Neural progenitor cell (in vitro differentiated cells): ENCODE measurements around the gene POLH. TPM values are rescaled to one million over a fixed set of nuclear protein-coding genes. Genes with fewer than 3 reads are reported as not detected.
"Not testable (repeated sequence)": the region's sequence is repeated elsewhere in the genome, so short reads cannot be mapped to it uniquely, and the experiment has no call there.

Experiments
- DNase-seq: peaks from one replicate; pipeline ENCODE4 v3.0.0-alpha.2; 2016; ENCODE audit warnings: low spot score
- H2AFZ ChIP-seq: fragments of 200-600 bp; sonication (generic); replicated peaks from 2 replicates; pipeline ENCODE4 v1.6.1; 2016; ENCODE audit warnings: antibody characterized with exemption
- H3F3A ChIP-seq: fragments of 200-600 bp; sonication (generic); 2 replicates; pipeline ENCODE4 v1.6.1; 2016; ENCODE audit warnings: antibody characterized with exemption, low read depth
- H3K27ac ChIP-seq: fragments of 200-600 bp; sonication (generic); 2 replicates; pipeline ENCODE4 v1.5.1; 2016; ENCODE audit warnings: mild to moderate bottlenecking
- H3K27me3 ChIP-seq: fragments of 200-600 bp; sonication (generic); 2 replicates; pipeline ENCODE4 v1.6.1; 2016; ENCODE audit warnings: mild to moderate bottlenecking, moderate library complexity
- H3K36me3 ChIP-seq: fragments of 200-600 bp; sonication (generic); 2 replicates; pipeline ENCODE4 v1.5.1; 2016
- H3K4me1 ChIP-seq: fragments of 200-600 bp; sonication (generic); 2 replicates; pipeline ENCODE4 v1.6.1; 2016; ENCODE audit warnings: mixed run types
- H3K4me2 ChIP-seq: fragments of 200-600 bp; sonication (generic); 2 replicates; pipeline ENCODE4 v1.6.1; 2016
- H3K4me3 ChIP-seq: fragments of 200-600 bp; sonication (generic); 2 replicates; pipeline ENCODE4 v1.5.1; 2016
- H3K79me2 ChIP-seq: fragments of 200-600 bp; sonication (generic); 2 replicates; pipeline ENCODE4 v1.6.1; 2016; ENCODE audit warnings: low read depth
- H3K9ac ChIP-seq: fragments of 200-600 bp; sonication (generic); 2 replicates; pipeline ENCODE4 v1.6.1; 2016
- H3K9me3 ChIP-seq: fragments of 200-600 bp; sonication (generic); 2 replicates; pipeline ENCODE4 v1.5.1; 2016; ENCODE audit warnings: low read depth
- H4K20me1 ChIP-seq: fragments of 200-600 bp; sonication (generic); 2 replicates; pipeline ENCODE4 v1.6.1; 2016; ENCODE audit warnings: low read depth
- H3K27ac Mint-ChIP-seq: 3 replicates; pipeline ENCODE4 v1.8.0; 2021; ENCODE audit warnings: mixed read lengths
- H3K27me3 Mint-ChIP-seq: 2 replicates; pipeline ENCODE4 v1.8.0; 2022; ENCODE audit warnings: low read depth, mild to moderate bottlenecking, inconsistent platforms, moderate library complexity, mixed read lengths; ENCODE audit not compliant: insufficient read depth
- H3K36me3 Mint-ChIP-seq: 3 replicates; pipeline ENCODE4 v1.8.0; 2021; ENCODE audit warnings: mixed read lengths
- H3K4me1 Mint-ChIP-seq: 3 replicates; pipeline ENCODE4 v1.8.0; 2021; ENCODE audit warnings: mixed read lengths
- H3K4me3 Mint-ChIP-seq: 3 replicates; pipeline ENCODE4 v1.8.0; 2021; ENCODE audit warnings: mild to moderate bottlenecking, moderate library complexity, mixed read lengths
- H3K9me3 Mint-ChIP-seq: 3 replicates; pipeline ENCODE4 v1.8.0; 2020; ENCODE audit warnings: mixed read lengths
- CTCF ChIP-seq: fragments of 200-600 bp; sonication (generic); IDR thresholded peaks from 2 replicates; pipeline ENCODE4 v1.5.1; 2017; ENCODE audit warnings: antibody characterized with exemption, mild to moderate bottlenecking
- EZH2 ChIP-seq: fragments of 200-600 bp; sonication (generic); IDR thresholded peaks from 2 replicates; pipeline ENCODE4 v1.6.1; 2017; ENCODE audit warnings: antibody characterized with exemption, mild to moderate bottlenecking, moderate library complexity
- EZH2phosphoT487 ChIP-seq: fragments of 200-600 bp; sonication (generic); IDR thresholded peaks from 2 replicates; pipeline ENCODE4 v1.6.1; 2017; ENCODE audit warnings: antibody characterized with exemption
- small RNA-seq: library from RNA; depleted of rRNA; stranded (forward); fragments of <200 nt; gene quantifications from one replicate; pipeline ENCODE3, GENCODE V24; 2015
- total RNA-seq: library from RNA; depleted of rRNA; stranded (reverse); fragments of >200 nt; gene quantifications from 2 replicates; pipeline ENCODE4 v1.2.3, GENCODE V29; 2015; ENCODE audit warnings: low replicate concordance

POLH gene
- total RNA-seq, 1 donor from 2014 or later: 17.0 TPM

GRCh38 chr6:43657221-43657802, 81.3 kb downstream of the POLH start:
- H3K79me2 ChIP-seq: no peaks in the 10 kb centered on the region
- H3K36me3 ChIP-seq: no peaks in the 10 kb centered on the region
- no peak overlapping the region for H3K27ac Mint-ChIP-seq
- H3K36me3 Mint-ChIP-seq: peaks cover 19% of the 10 kb centered on the region
- no peak overlapping the region for H3K4me2 ChIP-seq
- no peak overlapping the region for H3K27ac ChIP-seq
- H3K9me3 ChIP-seq: peaks cover 4% of the 10 kb centered on the region
- H3K4me3 Mint-ChIP-seq: no peak overlapping the region
- TF ChIP-seq EZH2 (no peak), EZH2phosphoT487 (no peak), CTCF (no peak)
- peaks cover 2% of the 10 kb centered on the region for H3K27me3 Mint-ChIP-seq
- no peak for DNase-seq
- H3F3A ChIP-seq: no peaks in the 10 kb centered on the region
- H2AFZ ChIP-seq: no peak overlapping the region
- H3K4me1 Mint-ChIP-seq: peaks cover 5% of the 10 kb centered on the region
- H3K4me1 ChIP-seq: peaks cover 6% of the 10 kb centered on the region
- H3K9ac ChIP-seq: no peak overlapping the region
- H3K4me3 ChIP-seq: no peak overlapping the region
- H4K20me1 ChIP-seq: no peaks in the 10 kb centered on the region
- H3K9me3 Mint-ChIP-seq: peaks cover 12% of the 10 kb centered on the region
- no peaks in the 10 kb centered on the region for H3K27me3 ChIP-seq

DNA sequence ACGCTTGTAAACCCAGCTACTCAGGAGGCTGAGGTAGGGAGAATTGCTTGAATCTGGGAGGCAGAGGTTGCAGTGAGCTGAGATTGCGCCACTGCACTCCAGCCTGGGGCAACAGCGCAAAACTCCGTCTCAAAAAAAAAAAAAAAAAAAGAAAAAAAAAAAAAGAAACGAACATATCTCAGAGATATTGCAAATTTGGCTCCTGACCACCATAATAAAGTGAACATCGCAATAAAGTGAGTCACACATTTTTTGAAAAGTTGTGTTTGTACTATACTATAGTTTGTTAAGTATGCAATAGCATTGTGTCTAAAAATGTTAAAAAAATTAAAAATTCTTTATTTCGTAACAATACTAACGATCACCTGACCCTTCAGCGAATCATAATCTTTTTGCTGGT, 82.2 kb downstream of the POLH start:
- Histone ChIP-seq H3K27ac (no peak overlapping the region), H3K79me2 (no peaks in the 10 kb centered on the region), H3K4me3 (no peak overlapping the region), H3K36me3 (no peaks in the 10 kb centered on the region), H3K9ac (no peak overlapping the region), H3K4me2 (no peak overlapping the region), H3F3A (no peaks in the 10 kb centered on the region), H4K20me1 (no peaks in the 10 kb centered on the region), H3K9me3 (peaks cover 4% of the 10 kb centered on the region), H3K4me1 (peaks cover 6% of the 10 kb centered on the region), H3K27me3 (no peaks in the 10 kb centered on the region), H2AFZ (no peak overlapping the region)
- peaks cover 12% of the 10 kb centered on the region for H3K9me3 Mint-ChIP-seq
- TF ChIP-seq EZH2 (no peak), CTCF (no peak), EZH2phosphoT487 (no peak)
- H3K4me1 Mint-ChIP-seq: peaks cover 5% of the 10 kb centered on the region
- peaks cover 2% of the 10 kb centered on the region for H3K27me3 Mint-ChIP-seq
- no peak overlapping the region for H3K4me3 Mint-ChIP-seq
- DNase-seq: no peak
- H3K36me3 Mint-ChIP-seq: peaks cover 19% of the 10 kb centered on the region
- no peak overlapping the region for H3K27ac Mint-ChIP-seq

- not testable (repeated sequence) for H3K79me2 ChIP-seq, H3K27ac Mint-ChIP-seq, H2AFZ ChIP-seq, H3K4me3 Mint-ChIP-seq, H3K4me1 ChIP-seq, DNase-seq, H3K4me2 ChIP-seq, H3K36me3 ChIP-seq, H3K27me3 Mint-ChIP-seq, H3K27me3 ChIP-seq, H3K4me3 ChIP-seq, H4K20me1 ChIP-seq, H3K9ac ChIP-seq, H3K27ac ChIP-seq, H3K9me3 ChIP-seq
- H3F3A ChIP-seq: peaks cover 11% of the 10 kb centered on the region
- H3K4me1 Mint-ChIP-seq: peaks cover 11% of the 10 kb centered on the region
- H3K36me3 Mint-ChIP-seq: peaks cover 11% of the 10 kb centered on the region
- H3K9me3 Mint-ChIP-seq: peaks cover 12% of the 10 kb centered on the region
These were observed 87.0 kb downstream of the POLH start for GRCh38 chr6:43662948-43663347.

Small RNA genes lying within 50 kb of the gene (small RNA-seq; reads per million reads assigned to genes)
- gene RF00426: not detected

Other genes starting within 250 kb of the POLH start
- 17.6 TPM in 2 replicates for gene ZNF318, start 206.5 kb upstream of the POLH start, total RNA-seq
- gene ABCC10, start 148.6 kb upstream of the POLH start, total RNA-seq: 10.1 and 14.6 TPM in 2 replicates
- gene DLK2, start 120.6 kb upstream of the POLH start, total RNA-seq: 1.1 TPM in 1 of 2 replicates, not detected in the other
- gene TJAP1, start 98.6 kb upstream of the POLH start, total RNA-seq: 12.9 and 31.4 TPM in 2 replicates
- 0.37 TPM in 1 of 2 replicates, not detected in the other for gene LRRC73, start 65.8 kb upstream of the POLH start, total RNA-seq
- 102 and 117 TPM in 2 replicates for gene YIPF3, start 59.3 kb upstream of the POLH start, total RNA-seq
- 23.2 and 24.4 TPM in 2 replicates for gene POLR1C, start 59.1 kb upstream of the POLH start, total RNA-seq
- gene XPO5, start 147 bp upstream of the POLH start, total RNA-seq: 62.5 and 65.0 TPM in 2 replicates
- gene GTPBP2, start 53.1 kb downstream of the POLH start, total RNA-seq: 45.5 and 77.1 TPM in 2 replicates
- gene MAD2L1BP, start 59.7 kb downstream of the POLH start, total RNA-seq: 52.0 and 88.1 TPM in 2 replicates
- 0.47 and 1.4 TPM in 2 replicates for gene RSPH9, start 68.9 kb downstream of the POLH start, total RNA-seq
- gene MRPS18A, start 111.6 kb downstream of the POLH start, total RNA-seq: 34.5 and 52.7 TPM in 2 replicates
- 49.6 and 78.6 TPM in 2 replicates for gene VEGFA, start 194.0 kb downstream of the POLH start, total RNA-seq